HEK293 (cell line): ENCODE results near the gene PPP2CA.

ENCODE experiments used
- SP2 ChIP-seq: fragments of 450-650 bp; formaldehyde crosslinking; IDR thresholded peaks from 2 replicates; pipeline ENCODE4 v1.5.1; 2016; ENCODE audit warnings: missing biosample characterization, missing genetic modification characterization
- TCF7L2 ChIP-seq: IDR thresholded peaks from 2 replicates; pipeline ENCODE4 v1.6.1; 2011; ENCODE audit warnings: low read depth, mild to moderate bottlenecking, inconsistent platforms, low read length, moderate library complexity, borderline replicate concordance
- YY1 ChIP-seq: fragments of 450-650 bp; formaldehyde crosslinking; IDR thresholded peaks from 2 replicates; pipeline ENCODE4 v1.5.1; 2018; ENCODE audit warnings: missing biosample characterization, missing genetic modification characterization
- ZNF24 ChIP-seq: fragments of 450-650 bp; formaldehyde crosslinking; IDR thresholded peaks from 2 replicates; pipeline ENCODE4 v1.5.1; 2016; ENCODE audit warnings: missing biosample characterization, missing genetic modification characterization
- ZNF433 ChIP-seq: fragments of 450-650 bp; formaldehyde crosslinking; IDR thresholded peaks from 2 replicates; pipeline ENCODE4 v1.5.1; 2016; ENCODE audit warnings: missing biosample characterization, missing genetic modification characterization, low read depth
- ZNF610 ChIP-seq: fragments of 450-650 bp; formaldehyde crosslinking; IDR thresholded peaks from 2 replicates; pipeline ENCODE4 v1.5.1; 2016; ENCODE audit warnings: missing biosample characterization, missing genetic modification characterization, borderline replicate concordance
- TF ChIP-seq, protein P1 (sequence below): fragments of 450-650 bp; formaldehyde crosslinking; IDR thresholded peaks from 2 replicates; pipeline ENCODE4 v1.5.1; 2016; ENCODE audit warnings: missing biosample characterization, missing genetic modification characterization
- TF ChIP-seq, protein P2 (sequence below): fragments of 450-650 bp; formaldehyde crosslinking; IDR thresholded peaks from 2 replicates; pipeline ENCODE4 v1.5.1; 2016; ENCODE audit warnings: missing biosample characterization, missing genetic modification characterization
- TF ChIP-seq, protein P3 (sequence below): fragments of 450-650 bp; formaldehyde crosslinking; IDR thresholded peaks from 2 replicates; pipeline ENCODE4 v1.5.1; 2016; ENCODE audit warnings: missing biosample characterization, missing genetic modification characterization

DNA sequence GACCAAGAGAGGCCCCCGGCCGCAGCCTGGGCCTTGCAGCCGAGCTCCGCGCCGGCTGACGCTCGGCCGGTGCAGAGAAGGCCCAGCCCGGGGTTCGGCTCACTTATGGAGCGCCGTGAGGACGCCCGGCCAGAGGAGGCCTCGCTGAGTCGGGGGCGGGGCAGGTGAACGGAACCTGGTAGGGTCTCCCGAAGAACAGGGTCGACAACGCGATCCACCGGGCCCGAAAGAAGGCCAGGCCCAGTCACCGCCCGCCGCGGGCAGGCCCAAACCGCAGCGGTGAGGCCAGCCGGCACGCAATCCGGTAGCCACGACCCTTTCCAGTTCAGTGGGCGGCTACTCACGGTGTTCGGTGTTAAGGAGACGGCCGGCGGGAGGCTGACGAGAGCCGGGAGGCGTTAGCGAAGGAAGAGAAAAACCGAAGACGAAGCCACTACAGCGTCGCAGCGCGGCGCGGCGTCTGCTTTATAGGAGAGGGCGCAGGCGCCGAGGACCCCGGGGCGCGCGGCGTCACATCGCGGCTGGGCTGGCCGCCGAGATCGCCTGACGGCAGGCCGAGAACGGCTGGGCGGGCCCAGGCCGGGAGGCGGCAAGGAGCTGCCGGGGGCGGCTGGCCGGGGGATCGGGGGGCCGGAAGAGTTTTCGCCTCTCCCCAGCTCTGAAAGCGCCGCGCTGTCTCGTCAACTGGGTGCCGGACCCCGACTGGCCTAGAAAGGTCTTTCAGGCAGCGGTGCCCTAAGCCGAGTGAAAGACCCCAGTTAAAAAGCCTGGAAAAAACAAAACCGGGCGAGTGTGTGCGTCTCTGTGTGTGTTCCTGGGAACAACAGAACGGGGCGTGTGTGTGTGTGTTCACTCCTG is 49.1 kb downstream of the PPP2CA start, which contains the start of gene SKP1:
- peak; percentile 66 for TF ChIP-seq SP2
- no peak for TF ChIP-seq TCF7L2
- TF ChIP-seq, protein P1, sequence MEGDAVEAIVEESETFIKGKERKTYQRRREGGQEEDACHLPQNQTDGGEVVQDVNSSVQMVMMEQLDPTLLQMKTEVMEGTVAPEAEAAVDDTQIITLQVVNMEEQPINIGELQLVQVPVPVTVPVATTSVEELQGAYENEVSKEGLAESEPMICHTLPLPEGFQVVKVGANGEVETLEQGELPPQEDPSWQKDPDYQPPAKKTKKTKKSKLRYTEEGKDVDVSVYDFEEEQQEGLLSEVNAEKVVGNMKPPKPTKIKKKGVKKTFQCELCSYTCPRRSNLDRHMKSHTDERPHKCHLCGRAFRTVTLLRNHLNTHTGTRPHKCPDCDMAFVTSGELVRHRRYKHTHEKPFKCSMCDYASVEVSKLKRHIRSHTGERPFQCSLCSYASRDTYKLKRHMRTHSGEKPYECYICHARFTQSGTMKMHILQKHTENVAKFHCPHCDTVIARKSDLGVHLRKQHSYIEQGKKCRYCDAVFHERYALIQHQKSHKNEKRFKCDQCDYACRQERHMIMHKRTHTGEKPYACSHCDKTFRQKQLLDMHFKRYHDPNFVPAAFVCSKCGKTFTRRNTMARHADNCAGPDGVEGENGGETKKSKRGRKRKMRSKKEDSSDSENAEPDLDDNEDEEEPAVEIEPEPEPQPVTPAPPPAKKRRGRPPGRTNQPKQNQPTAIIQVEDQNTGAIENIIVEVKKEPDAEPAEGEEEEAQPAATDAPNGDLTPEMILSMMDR (tag by site-specific recombination): 0 out of 2 replicates have a peak, but pooled peaks have one; percentile 42
- no peak for TF ChIP-seq ZNF610 (tag by site-specific recombination)
- TF ChIP-seq ZNF24 (tag by site-specific recombination): no peak
- TF ChIP-seq, protein P2, sequence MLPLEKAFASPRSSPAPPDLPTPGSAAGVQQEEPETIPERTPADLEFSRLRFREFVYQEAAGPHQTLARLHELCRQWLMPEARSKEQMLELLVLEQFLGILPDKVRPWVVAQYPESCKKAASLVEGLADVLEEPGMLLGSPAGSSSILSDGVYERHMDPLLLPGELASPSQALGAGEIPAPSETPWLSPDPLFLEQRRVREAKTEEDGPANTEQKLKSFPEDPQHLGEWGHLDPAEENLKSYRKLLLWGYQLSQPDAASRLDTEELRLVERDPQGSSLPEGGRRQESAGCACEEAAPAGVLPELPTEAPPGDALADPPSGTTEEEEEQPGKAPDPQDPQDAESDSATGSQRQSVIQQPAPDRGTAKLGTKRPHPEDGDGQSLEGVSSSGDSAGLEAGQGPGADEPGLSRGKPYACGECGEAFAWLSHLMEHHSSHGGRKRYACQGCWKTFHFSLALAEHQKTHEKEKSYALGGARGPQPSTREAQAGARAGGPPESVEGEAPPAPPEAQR (tag by site-specific recombination): no peak
- TF ChIP-seq, protein P3, sequence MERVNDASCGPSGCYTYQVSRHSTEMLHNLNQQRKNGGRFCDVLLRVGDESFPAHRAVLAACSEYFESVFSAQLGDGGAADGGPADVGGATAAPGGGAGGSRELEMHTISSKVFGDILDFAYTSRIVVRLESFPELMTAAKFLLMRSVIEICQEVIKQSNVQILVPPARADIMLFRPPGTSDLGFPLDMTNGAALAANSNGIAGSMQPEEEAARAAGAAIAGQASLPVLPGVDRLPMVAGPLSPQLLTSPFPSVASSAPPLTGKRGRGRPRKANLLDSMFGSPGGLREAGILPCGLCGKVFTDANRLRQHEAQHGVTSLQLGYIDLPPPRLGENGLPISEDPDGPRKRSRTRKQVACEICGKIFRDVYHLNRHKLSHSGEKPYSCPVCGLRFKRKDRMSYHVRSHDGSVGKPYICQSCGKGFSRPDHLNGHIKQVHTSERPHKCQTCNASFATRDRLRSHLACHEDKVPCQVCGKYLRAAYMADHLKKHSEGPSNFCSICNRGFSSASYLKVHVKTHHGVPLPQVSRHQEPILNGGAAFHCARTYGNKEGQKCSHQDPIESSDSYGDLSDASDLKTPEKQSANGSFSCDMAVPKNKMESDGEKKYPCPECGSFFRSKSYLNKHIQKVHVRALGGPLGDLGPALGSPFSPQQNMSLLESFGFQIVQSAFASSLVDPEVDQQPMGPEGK (tag by site-specific recombination): no peak; the same call in none of the 2 replicates
- no peak for TF ChIP-seq ZNF433 (tag by site-specific recombination)
- no peak; the same call in 1 of the 2 replicates for TF ChIP-seq YY1 (tag by site-specific recombination)
